Measurements from ENCODE around the gene EVL. TPM values are rescaled to one million over a fixed set of nuclear protein-coding genes. Genes with fewer than 3 reads are reported as not detected.

EVL gene
- total and polyA plus RNA-seq, 2 donors (not counting 3 experiments of a cell fraction or from before 2014, with no cell fraction given) = 34.6 to 62.5 TPM

DNA sequence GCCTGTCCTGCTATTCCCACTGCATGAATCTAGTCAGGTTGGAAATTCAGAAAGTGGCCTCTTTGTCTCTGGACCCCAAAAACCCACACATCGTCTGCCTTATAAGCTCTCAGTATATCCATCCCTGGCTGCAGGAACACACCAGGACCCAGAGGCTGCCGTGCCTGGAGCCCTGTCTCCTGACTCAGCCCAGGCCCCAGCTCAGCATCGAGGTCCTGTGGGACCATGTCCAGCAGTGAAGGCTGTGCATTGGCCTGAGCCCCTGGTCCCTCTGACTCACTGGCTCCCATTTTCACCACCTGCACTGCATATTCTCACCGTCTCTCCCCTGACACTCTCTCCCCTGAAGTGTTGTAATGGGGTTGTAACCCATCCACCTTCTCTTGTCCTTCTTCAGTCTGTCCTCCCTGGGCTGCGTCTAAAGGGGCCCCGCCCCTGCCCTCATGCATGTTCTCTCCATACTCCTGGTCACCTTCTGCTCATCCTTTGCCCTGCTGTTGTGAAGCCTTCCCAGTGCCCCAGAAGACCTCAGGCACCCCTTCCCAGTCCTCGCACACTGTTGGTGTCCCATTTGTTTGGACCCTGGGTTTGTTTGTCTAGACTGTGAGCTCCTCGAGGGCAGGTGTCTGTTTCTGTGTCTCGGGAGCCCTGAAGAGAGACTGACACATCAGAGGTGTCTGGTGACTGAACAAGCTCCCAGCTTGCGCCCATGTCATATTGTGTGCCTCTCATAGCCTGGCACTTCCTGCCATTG, 43.8 kb downstream of the EVL start:
- H3K9me3 ChIP-seq (replicated peaks; ENCODE audit: control insufficient read depth, insufficient read depth, low read length) = no peaks in the 10 kb centered on the region
- no peaks in the 10 kb centered on the region for H3K27me3 ChIP-seq (ENCODE audit: control insufficient read depth in 2 of 2, insufficient read depth in 2 of 2, low read length in 2 of 2)
- no peak overlapping the region for H3K4me2 ChIP-seq (ENCODE audit: insufficient read depth, low read length)
- H3K4me3 ChIP-seq (replicated peaks in 1 of 3; ENCODE audit: insufficient read depth in 1 of 3, low read depth in 1 of 3, low read length in 3 of 3) = no peak overlapping the region
- no TSS peak for BruUV-seq (replicated peaks)
- H3K9me1 ChIP-seq (replicated peaks; ENCODE audit: control insufficient read depth, extremely low read depth, insufficient read depth, low read length) = no peaks in the 10 kb centered on the region
- no peak overlapping the region for H2AFZ ChIP-seq (ENCODE audit: low read depth, low read length)
- no peaks in the 10 kb centered on the region for H3K36me3 ChIP-seq (ENCODE audit: control insufficient read depth in 2 of 2, extremely low read depth in 1 of 2, insufficient read depth in 2 of 2, low read length in 2 of 2)
- ChIA-PET CTCF (interaction anchor here (0.9 to 6.2 kb wide), 23 partner anchors 9 to 138 kb away, joined by 3 to 150 read pairs (median 6); no protein-coding TSS in a partner anchor), POLR2A (interaction anchor here (0.6 kb wide), 1 partner anchor 295 kb away, joined by 3 read pairs; no protein-coding TSS in a partner anchor)
- TF ChIP-seq POLR2A (IDR thresholded peaks at IDR 0.05; ENCODE audit: low read depth, low read length) = no peak
- TF ChIP-seq FOS (IDR thresholded peaks at IDR 0.05; ENCODE audit: borderline replicate concordance, insufficient read depth, low read length) = no peak
- no peak for TF ChIP-seq JUN (IDR thresholded peaks at IDR 0.05; ENCODE audit: borderline replicate concordance, insufficient read depth, insufficient read length, low read depth)
- TF ChIP-seq EZH2 (IDR thresholded peaks at IDR 0.05; ENCODE audit: borderline replicate concordance, low read depth, low read length, severe bottlenecking) = no peak
- dilution Hi-C loops (cut with MboI; ENCODE audit: extremely low pct_ligation_motif_present, low sequenced_read_pairs) = no loop called here
- intact Hi-C loops (cut with micrococcal nuclease) = loop anchor here (1.0 kb wide), 5 partner anchors 33 to 127 kb away; no protein-coding TSS in a partner anchor
- no peak overlapping the region for H3K9ac ChIP-seq (replicated peaks; ENCODE audit: extremely low read depth, insufficient read depth, low read length)
- no peak for FAIRE-seq
- peaks cover 19% of the 10 kb centered on the region for H3K4me1 ChIP-seq (ENCODE audit: control insufficient read depth, extremely low read depth, insufficient read depth, low read length)
- no peak for DNase-seq (ENCODE audit: low read depth, low spot score)
- no peak overlapping the region for H3K27ac ChIP-seq (ENCODE audit: insufficient read depth, low read depth, low read length)
- no peaks in the 10 kb centered on the region for H4K20me1 ChIP-seq (replicated peaks; ENCODE audit: control insufficient read depth, extremely low read depth, insufficient read depth, low read length)
- no peaks in the 10 kb centered on the region for H3K79me2 ChIP-seq (ENCODE audit: control insufficient read depth, insufficient read depth, low read length)

DNA sequence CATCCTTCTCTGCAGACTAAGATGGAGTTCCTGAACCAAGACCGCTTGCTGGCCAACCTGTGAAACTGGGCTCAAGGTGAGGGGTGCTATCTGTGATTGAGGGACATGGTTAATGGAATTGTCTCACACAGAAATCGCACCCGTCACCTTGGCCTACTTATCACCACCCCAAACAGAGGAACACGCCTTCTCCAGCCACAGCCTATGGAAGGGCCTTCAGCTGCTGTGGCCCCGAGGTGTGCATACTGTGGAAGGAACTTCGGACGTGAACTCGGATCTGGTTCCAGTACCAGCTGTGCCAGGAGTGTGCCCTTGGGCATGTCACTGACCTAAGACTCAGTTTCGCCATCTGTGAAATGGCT, 44.4 kb downstream of the EVL start:
- H4K20me1 ChIP-seq (replicated peaks; ENCODE audit: control insufficient read depth, extremely low read depth, insufficient read depth, low read length) = no peaks in the 10 kb centered on the region
- peaks cover 16% of the 10 kb centered on the region for H3K4me1 ChIP-seq (ENCODE audit: control insufficient read depth, extremely low read depth, insufficient read depth, low read length)
- no peaks in the 10 kb centered on the region for H3K36me3 ChIP-seq (ENCODE audit: control insufficient read depth in 2 of 2, extremely low read depth in 1 of 2, insufficient read depth in 2 of 2, low read length in 2 of 2)
- ChIA-PET POLR2A (no interaction called here), CTCF (interaction anchor here (2.1 to 6.2 kb wide), 4 partner anchors 8 to 128 kb away, joined by 15 to 150 read pairs (median 30); no protein-coding TSS in a partner anchor)
- no peak overlapping the region for H2AFZ ChIP-seq (ENCODE audit: low read depth, low read length)
- dilution Hi-C loops (cut with MboI; ENCODE audit: extremely low pct_ligation_motif_present, low sequenced_read_pairs) = no loop called here
- H3K79me2 ChIP-seq (ENCODE audit: control insufficient read depth, insufficient read depth, low read length) = no peaks in the 10 kb centered on the region
- no peak overlapping the region for H3K4me3 ChIP-seq (replicated peaks in 1 of 3; ENCODE audit: insufficient read depth in 1 of 3, low read depth in 1 of 3, low read length in 3 of 3)
- no peak overlapping the region for H3K27ac ChIP-seq (ENCODE audit: insufficient read depth, low read depth, low read length)
- no peak for FAIRE-seq
- H3K9me1 ChIP-seq (replicated peaks; ENCODE audit: control insufficient read depth, extremely low read depth, insufficient read depth, low read length) = no peaks in the 10 kb centered on the region
- H3K9me3 ChIP-seq (replicated peaks; ENCODE audit: control insufficient read depth, insufficient read depth, low read length) = no peaks in the 10 kb centered on the region
- intact Hi-C loops (cut with micrococcal nuclease) = no loop called here
- DNase-seq (ENCODE audit: low read depth, low spot score) = no peak
- TF ChIP-seq POLR2AphosphoS5 (IDR thresholded peaks at IDR 0.05; ENCODE audit: insufficient read depth, low read depth, low read length) (no peak), POLR2A (IDR thresholded peaks at IDR 0.05; ENCODE audit: low read depth, low read length) (no peak)
- no TSS peak for BruUV-seq (replicated peaks)
- no peak overlapping the region for H3K9ac ChIP-seq (replicated peaks; ENCODE audit: extremely low read depth, insufficient read depth, low read length)
- H3K27me3 ChIP-seq (ENCODE audit: control insufficient read depth in 2 of 2, insufficient read depth in 2 of 2, low read length in 2 of 2) = no peaks in the 10 kb centered on the region
- no peak overlapping the region for H3K4me2 ChIP-seq (ENCODE audit: insufficient read depth, low read length)

Measured in endothelial cell of umbilical vein (primary cell).